HepG2 (cell line): ENCODE measurements around the gene AHCYL1. TPM values are rescaled to one million over a fixed set of nuclear protein-coding genes. Genes with fewer than 3 reads are reported as not detected.
A peak's percentile ranks its signal among the peaks of the same experiment; 100 is the strongest.

Experiments used
- AHDC1 ChIP-seq: sonication (generic); formaldehyde crosslinking; IDR thresholded peaks from 2 replicates; pipeline ENCODE4 v1.5.1; 2020; ENCODE audit warnings: mild to moderate bottlenecking, missing genetic modification reagents, borderline replicate concordance
- ATF7 ChIP-seq, 2 experiments: fragments of 450-650 bp in 1 of 2; sonication (generic) in 1 of 2; formaldehyde crosslinking in 1 of 2; IDR thresholded peaks; 2 replicates each; pipeline versions ENCODE4 v1.4.0 to v1.6.1; 2016 to 2020; ENCODE audit warnings: antibody characterized with exemption in 1 of 2, mild to moderate bottlenecking in 1 of 2, missing genetic modification reagents in 1 of 2
- FOXP1 ChIP-seq, 2 experiments: fragments of 450-650 bp in 1 of 2; IDR thresholded peaks; 2 replicates each; pipeline ENCODE4 v1.6.1; 2017 to 2018; ENCODE audit warnings: antibody characterized with exemption in 1 of 2
- GMEB2 ChIP-seq: IDR thresholded peaks from 2 replicates; pipeline ENCODE4 v1.6.1; 2016; ENCODE audit warnings: missing biosample characterization, missing genetic modification reagents, low read depth
- HNF4A ChIP-seq: sonication (generic); formaldehyde crosslinking; IDR thresholded peaks from 2 replicates; pipeline ENCODE4 v1.4.0; 2020; ENCODE audit warnings: missing genetic modification reagents
- LCORL ChIP-seq, 2 experiments: fragments of 450-650 bp in 1 of 2; sonication (generic) in 1 of 2; formaldehyde crosslinking in 1 of 2; IDR thresholded peaks; 2 replicates each; pipeline versions ENCODE4 v1.5.0 to v1.6.1; 2017 to 2020; ENCODE audit warnings: antibody characterized with exemption in 1 of 2, missing genetic modification reagents in 1 of 2
- MED1 ChIP-seq: sonication (generic); formaldehyde crosslinking; IDR thresholded peaks from 2 replicates; pipeline ENCODE4 v1.4.0; 2020; ENCODE audit warnings: missing genetic modification reagents
- MIXL1 ChIP-seq: IDR thresholded peaks from 2 replicates; pipeline ENCODE4 v1.6.1; 2016
- TEAD3 ChIP-seq: optimal IDR thresholded peaks from 2 replicates; pipeline ENCODE3; 2016; ENCODE audit warnings: borderline replicate concordance
- TFDP1 ChIP-seq: IDR thresholded peaks from 2 replicates; pipeline ENCODE4 v1.6.1; 2016; ENCODE audit warnings: missing compliant biosample characterization, missing genetic modification reagents, borderline replicate concordance
- UBTF ChIP-seq: sonication (generic); formaldehyde crosslinking; IDR thresholded peaks from 2 replicates; pipeline ENCODE4 v1.4.0; 2020; ENCODE audit warnings: mild to moderate bottlenecking, missing genetic modification reagents
- ZBTB44 ChIP-seq: sonication (generic); formaldehyde crosslinking; IDR thresholded peaks from 2 replicates; pipeline ENCODE4 v1.4.0; 2020; ENCODE audit warnings: missing genetic modification reagents
- ZNF224 ChIP-seq: sonication (generic); formaldehyde crosslinking; IDR thresholded peaks from 2 replicates; pipeline ENCODE4 v1.5.0; 2020; ENCODE audit warnings: mild to moderate bottlenecking, missing genetic modification reagents
- ZNF468 ChIP-seq: sonication (generic); formaldehyde crosslinking; IDR thresholded peaks from 2 replicates; pipeline ENCODE4 v1.8.0; 2022; ENCODE audit warnings: mild to moderate bottlenecking, moderate library complexity, missing genetic modification reagents
- ZNF709 ChIP-seq: sonication (generic); formaldehyde crosslinking; IDR thresholded peaks from 2 replicates; pipeline ENCODE4 v1.5.0; 2020; ENCODE audit warnings: mild to moderate bottlenecking, missing genetic modification reagents
- ZSCAN31 ChIP-seq: sonication (generic); formaldehyde crosslinking; IDR thresholded peaks from 2 replicates; pipeline ENCODE4 v1.5.0; 2020; ENCODE audit warnings: low read depth, mild to moderate bottlenecking, missing genetic modification reagents
- polyA plus RNA-seq, 8 experiments: library from polyadenylated mRNA; depleted of rRNA in 3 of 8; stranded (reverse) in 7 of 8; unstranded in 1 of 8; fragments of >200 nt; fragmentation: Illumina TruSeq in 4 of 8; extraction: Trizol in 4 of 8; gene quantifications; 2 replicates each; pipeline versions ENCODE4 v1.2.1 to v1.2.3, GENCODE V29; 2011 to 2016; ENCODE audit warnings: low read depth in 4 of 8, missing spikeins in 1 of 8, mixed read lengths in 1 of 8; ENCODE audit not compliant: insufficient read depth in 1 of 8
- total RNA-seq, 5 experiments: library from RNA; depleted of rRNA; stranded (reverse); fragments of >200 nt; fragmentation: Illumina TruSeq; extraction: Trizol; gene quantifications; 2 replicates each; pipeline ENCODE4 v1.2.3, GENCODE V29; 2016; ENCODE audit warnings: low read depth in 1 of 5

Gene AHCYL1
- total and polyA plus RNA-seq, 2 of the 13 experiments (the other 11 are each of a cell fraction or from before 2014, with no cell fraction given): 40.9 to 76.3 TPM

GRCh38 chr1:109947582-109948284, 36.8 kb upstream of the AHCYL1 start (continued):
- TF ChIP-seq AHDC1 (0 out of 2 replicates have a peak, but pooled peaks have one; percentile 21), ZNF468 (CRISPR knock-in tag) (no peak), FOXP1 (IDR thresholded peaks at IDR 0.05) (no peak), FOXP1 (CRISPR knock-in tag; IDR thresholded peaks at IDR 0.05) (peak; percentile 54; the same call in 1 of the 2 replicates), MIXL1 (0 out of 2 replicates have a peak, but pooled peaks have one; percentile 21), ZBTB44 (no peak), MED1 (CRISPR knock-in tag) (0 out of 2 replicates have a peak, but pooled peaks have one; percentile 34), UBTF (CRISPR knock-in tag) (no peak), ATF7 (IDR thresholded peaks at IDR 0.05) (no peak), ATF7 (CRISPR knock-in tag; IDR thresholded peaks at IDR 0.05) (no peak), LCORL (IDR thresholded peaks at IDR 0.05) (no peak), LCORL (CRISPR knock-in tag; IDR thresholded peaks at IDR 0.05) (no peak), GMEB2 (CRISPR knock-in tag) (no peak), ZSCAN31 (CRISPR knock-in tag) (no peak), TEAD3 (CRISPR knock-in tag) (peak; percentile 64), ZNF224 (CRISPR knock-in tag) (no peak), TFDP1 (peak; percentile 51; the same call in 1 of the 2 replicates), HNF4A (CRISPR knock-in tag) (0 out of 2 replicates have a peak, but pooled peaks have one; percentile 16), ZNF709 (CRISPR knock-in tag) (no peak)
